GM12865 (cell line): ENCODE data around the gene RASSF5.

Experiments used
- DNase-seq: peaks from one replicate; pipeline ENCODE4 v3.0.0; 2010; ENCODE audit warnings: low read depth
- H3K4me3 ChIP-seq: 2 replicates; pipeline ENCODE4 v1.5.1; 2011; ENCODE audit warnings: mild to moderate bottlenecking, low read depth, low read length, control low read depth
- CTCF ChIP-seq: IDR thresholded peaks from 2 replicates; pipeline ENCODE4 v1.5.1; 2011; ENCODE audit warnings: low read length, control low read depth, low read depth, inconsistent platforms; ENCODE audit not compliant: insufficient read depth; ENCODE audit errors: missing control alignments

RASSF5 gene

GRCh38 chr1:206566999-206567398 is 59.7 kb downstream of the RASSF5 start:
- no peak for TF ChIP-seq CTCF
- DNase-seq, result no peak
- H3K4me3 ChIP-seq, result no peak overlapping the region

DNA sequence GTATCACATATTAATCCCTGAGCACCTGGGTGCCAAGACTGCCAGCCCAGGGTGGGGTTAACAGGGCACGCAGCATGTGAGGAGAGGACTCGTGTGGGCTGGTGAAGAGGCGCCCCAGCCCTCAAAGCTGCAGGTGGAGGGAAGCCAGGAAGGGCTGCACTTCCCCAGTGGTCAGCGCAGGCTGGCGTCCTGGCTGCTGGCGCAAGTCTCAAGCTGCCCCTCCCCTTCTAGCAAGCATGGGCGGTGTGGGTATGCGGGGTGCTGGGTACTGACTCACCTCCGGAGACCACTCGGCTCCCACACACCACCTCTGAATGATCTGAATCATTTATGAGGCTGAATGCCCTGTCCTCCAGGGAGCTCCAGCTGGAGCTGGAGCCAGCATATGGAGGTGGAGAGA is 60.9 kb downstream of the RASSF5 start:
- no peak for TF ChIP-seq CTCF
- no peak for DNase-seq

GRCh38 chr1:206568779-206569352 is 61.5 kb downstream of the RASSF5 start:
- no peak for DNase-seq
- no peak overlapping the region for H3K4me3 ChIP-seq
- no peak for TF ChIP-seq CTCF

More for the DNA sequence above, 60.9 kb downstream of the RASSF5 start:
- H3K4me3 ChIP-seq, result no peak overlapping the region

DNA sequence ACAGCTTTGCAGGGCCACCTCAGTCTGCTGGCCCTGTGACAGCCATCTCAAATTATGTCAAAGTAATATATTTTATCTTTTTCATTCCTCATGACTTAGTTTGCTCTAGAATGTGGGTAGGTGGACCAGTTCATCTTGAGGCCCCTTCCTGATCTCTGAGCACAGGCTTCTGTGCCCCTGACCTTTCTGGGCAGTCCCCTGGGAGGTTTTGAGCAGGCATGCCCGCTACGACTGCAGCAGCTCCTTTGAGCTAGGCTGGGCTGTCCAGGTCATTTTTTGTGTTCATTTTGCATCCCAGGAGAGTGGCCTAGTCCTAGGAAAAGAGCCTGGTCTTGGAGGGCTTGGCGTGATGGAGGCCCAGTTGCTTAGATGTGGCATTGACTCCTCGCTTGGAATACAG is 62.2 kb downstream of the RASSF5 start:
- H3K4me3 ChIP-seq, result no peak overlapping the region
- DNase-seq, result no peak
- TF ChIP-seq CTCF, result no peak

- H3K4me3 ChIP-seq, result no peak overlapping the region
- DNase-seq, result no peak
- no peak for TF ChIP-seq CTCF
These were observed 63.2 kb downstream of the RASSF5 start for GRCh38 chr1:206570529-206570928.

GRCh38 chr1:206572835-206573234 is 65.5 kb downstream of the RASSF5 start:
- H3K4me3 ChIP-seq, result no peak overlapping the region
- no peak for DNase-seq
- no peak for TF ChIP-seq CTCF

DNA sequence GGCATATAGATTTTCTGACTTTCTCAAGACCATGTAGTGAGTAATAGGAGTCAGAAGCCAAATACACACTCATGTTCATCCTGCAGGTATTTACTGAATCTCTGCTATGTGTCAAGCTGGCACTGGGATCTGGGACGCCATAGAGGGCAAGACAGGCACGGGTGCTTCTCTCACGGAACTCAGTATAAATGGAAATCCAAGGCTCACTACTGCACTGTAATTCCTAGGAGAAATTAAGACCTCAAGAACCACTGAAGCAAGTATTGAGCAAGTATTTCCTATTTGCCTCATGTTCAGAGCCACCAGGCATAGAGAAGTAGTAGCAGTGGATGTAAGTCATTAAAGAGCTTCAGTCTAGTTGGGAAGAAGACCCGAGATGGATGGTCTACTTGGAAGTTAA is 66.0 kb downstream of the RASSF5 start:
- H3K4me3 ChIP-seq, result no peak overlapping the region
- no peak for DNase-seq
- no peak for TF ChIP-seq CTCF
